NCI-H82 (cell line): ENCODE results near the gene SPATA7.
"Not testable (repeated sequence)": the region's sequence is repeated elsewhere in the genome, so short reads cannot be mapped to it uniquely, and the experiment has no call there.

Experiments
- DNase-seq: peaks from one replicate; lab custom pipeline; 2025; lab: John Stamatoyannopoulos, UW

The SPATA7 gene, protein sequence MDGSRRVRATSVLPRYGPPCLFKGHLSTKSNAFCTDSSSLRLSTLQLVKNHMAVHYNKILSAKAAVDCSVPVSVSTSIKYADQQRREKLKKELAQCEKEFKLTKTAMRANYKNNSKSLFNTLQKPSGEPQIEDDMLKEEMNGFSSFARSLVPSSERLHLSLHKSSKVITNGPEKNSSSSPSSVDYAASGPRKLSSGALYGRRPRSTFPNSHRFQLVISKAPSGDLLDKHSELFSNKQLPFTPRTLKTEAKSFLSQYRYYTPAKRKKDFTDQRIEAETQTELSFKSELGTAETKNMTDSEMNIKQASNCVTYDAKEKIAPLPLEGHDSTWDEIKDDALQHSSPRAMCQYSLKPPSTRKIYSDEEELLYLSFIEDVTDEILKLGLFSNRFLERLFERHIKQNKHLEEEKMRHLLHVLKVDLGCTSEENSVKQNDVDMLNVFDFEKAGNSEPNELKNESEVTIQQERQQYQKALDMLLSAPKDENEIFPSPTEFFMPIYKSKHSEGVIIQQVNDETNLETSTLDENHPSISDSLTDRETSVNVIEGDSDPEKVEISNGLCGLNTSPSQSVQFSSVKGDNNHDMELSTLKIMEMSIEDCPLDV

GRCh38 chr14:88385212-88386101 lies at the start of gene SPATA7:
Gene SPATA7 (plus strand): TSS chr14:88385657. CDS start chr14:88385819, 162 bp downstream.
- peak; percentile 94 for DNase-seq

DNA sequence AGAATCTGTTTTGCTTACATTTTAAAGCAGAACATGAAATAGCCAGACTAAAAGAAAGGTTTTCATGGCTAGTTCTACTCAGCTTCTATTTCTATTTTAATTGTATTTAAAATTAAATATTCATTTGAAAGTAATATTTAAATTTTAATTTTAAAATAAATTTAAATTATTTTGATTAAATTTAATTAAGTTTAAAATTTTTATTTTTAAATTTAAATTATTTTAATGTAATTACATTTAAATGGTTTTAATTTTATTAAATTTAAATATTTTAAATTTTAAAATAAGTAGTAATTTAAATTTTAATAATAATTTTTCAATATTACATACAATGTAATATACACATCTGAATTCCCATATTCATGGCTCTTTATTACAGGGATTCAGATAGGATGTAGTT lies 45.1 kb upstream of the SPATA7 start:
- no peak for DNase-seq

DNA sequence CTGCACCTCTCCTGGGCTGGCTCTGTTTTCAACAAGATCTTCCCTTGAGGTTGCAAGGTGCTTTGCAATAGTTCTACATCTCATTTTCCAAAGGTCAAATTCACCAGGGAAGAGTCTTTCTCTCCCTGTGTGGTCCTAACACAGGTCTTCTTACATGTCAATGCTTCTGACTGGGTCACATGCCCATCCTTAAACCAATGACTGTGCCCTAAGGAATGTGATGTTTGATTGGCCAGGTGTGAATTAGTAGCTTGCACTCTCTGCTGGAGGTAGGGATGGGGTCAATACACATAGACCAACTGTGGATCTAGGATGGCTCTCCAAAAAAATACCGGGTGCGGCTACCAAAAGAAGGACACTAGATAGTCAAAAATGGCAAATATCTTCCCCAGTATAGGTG lies 42.5 kb upstream of the SPATA7 start:
- DNase-seq, result no peak

- no peak for DNase-seq
Observed at GRCh38 chr14:88346048-88346639, 39.3 kb upstream of the SPATA7 start.

DNA sequence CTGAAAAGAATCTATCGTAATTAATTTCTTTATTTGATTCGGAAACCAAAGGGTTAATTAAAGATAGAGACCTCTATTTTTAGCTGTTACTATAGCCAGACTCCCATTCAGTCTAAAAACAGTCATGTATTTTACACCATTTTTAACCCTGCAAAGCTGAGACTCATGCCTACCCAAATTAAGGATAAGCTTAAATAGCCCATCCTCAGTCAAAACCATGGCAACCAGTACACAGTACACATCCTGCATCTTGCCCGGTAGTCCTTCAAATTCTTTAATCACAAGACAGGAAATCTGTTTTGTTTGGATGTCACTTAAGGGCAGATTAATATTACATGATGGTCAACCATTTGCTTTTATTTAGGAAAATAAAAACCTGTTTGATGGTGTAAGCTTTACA lies 36.9 kb upstream of the SPATA7 start:
- DNase-seq, result no peak

DNA sequence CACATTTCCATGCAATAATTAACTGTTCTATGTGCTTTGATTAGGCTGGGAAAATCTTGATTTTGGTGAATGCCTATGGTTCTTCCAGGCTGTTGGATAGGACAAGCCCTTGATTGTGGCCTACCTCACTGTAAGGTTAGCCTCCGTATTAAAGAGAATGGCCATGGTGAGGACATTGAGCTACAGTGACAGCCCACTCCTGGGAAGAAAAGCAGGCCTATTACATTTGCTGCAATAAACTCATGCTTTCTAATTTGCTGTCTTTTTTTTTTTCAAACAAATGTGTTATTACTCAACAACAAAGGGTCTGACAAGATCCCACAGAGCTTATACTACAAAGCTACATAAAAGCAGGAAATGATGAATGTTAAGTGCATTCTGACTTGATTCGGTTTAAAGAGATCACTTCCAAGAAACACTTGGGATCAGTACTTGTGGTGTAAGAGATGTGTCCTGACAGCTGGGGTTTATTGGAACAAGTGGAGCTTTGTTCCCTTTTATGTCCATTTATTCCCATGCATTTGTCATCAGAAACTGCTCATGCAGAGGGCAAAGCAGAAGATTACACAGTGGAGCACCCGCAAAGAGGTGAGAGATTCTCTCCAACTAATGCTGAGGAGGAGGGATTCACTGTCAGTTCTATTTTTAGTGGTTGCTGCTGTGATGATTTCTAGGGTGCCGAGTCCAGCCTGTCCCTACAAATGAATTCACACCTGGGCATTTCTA lies 33.3 kb upstream of the SPATA7 start:
- no peak for DNase-seq

DNA sequence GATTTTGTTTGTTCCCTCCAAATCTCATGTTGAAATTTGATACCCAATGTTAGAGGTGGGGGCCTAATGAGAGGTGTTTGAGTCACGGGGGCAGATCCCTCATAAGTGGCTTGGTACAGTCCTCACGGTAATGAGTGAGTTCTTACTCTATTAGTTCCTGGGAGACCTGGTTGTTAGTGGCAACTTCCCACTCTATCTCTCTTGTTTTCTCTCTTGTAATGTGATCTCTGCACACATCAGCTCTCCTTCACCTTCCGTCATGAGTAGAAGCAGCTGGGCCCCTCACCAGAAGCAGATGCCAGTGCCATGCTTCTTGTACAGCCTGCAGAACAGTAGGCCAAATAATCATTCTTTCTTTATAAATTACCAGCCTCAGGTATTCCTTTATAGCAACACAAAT lies 32.8 kb upstream of the SPATA7 start:
- no peak for DNase-seq

GRCh38 chr14:88354358-88354757 lies 31.1 kb upstream of the SPATA7 start:
- no peak for DNase-seq

GRCh38 chr14:88359500-88359899 lies 26.0 kb upstream of the SPATA7 start:
- no peak for DNase-seq

DNA sequence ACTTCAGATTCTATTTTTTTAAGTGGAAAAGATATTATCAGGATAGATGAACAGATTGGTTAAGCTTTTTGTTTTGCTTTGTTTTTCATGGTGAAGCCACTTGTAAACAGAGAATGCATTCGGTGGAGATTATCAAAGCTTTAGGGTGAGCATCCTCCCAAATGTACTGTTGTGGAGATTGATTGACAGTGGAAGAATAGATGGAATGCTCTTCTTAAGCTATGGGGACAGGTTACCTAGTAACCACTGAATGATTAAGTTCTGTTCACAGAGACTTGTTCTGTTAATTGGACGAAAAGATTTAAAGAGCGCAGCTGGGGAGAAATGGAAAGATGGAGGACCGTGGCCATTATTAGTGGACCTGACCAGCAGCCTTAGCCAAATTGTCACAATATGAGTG lies 21.8 kb upstream of the SPATA7 start:
- no peak for DNase-seq

DNA sequence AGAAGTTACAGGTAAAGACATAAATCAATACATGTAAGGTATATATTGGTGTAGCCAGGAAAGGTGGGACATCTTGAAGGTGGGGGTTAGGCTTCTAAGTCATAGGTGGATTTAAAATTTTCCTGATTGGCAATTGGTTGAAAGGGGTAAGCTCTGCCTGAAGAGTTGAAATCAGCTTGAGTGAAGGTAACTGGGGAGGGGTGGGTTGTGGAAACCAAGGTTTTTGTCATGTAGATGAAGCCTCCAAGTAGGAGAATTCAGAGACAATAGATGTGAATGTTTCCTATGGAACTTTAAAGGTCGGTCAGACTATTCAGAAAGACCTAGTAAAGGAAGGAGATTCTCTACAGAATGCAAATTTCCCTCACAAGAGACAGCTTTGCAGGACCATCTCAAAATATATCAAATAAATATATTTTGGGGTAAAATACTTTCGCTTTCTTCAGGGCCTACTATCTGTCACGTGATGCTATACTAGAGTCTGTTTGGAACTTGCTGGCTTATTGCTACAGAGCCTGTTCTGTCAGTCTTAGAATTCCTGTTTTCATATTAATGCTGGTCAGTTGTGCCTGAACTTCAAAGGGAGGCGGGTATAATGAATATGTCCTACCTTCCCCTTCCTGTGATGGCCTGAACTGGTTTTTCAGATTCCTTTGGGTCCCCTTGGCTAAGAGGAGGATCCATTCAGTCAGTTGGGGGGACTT lies 20.6 kb upstream of the SPATA7 start:
- no peak for DNase-seq

DNA sequence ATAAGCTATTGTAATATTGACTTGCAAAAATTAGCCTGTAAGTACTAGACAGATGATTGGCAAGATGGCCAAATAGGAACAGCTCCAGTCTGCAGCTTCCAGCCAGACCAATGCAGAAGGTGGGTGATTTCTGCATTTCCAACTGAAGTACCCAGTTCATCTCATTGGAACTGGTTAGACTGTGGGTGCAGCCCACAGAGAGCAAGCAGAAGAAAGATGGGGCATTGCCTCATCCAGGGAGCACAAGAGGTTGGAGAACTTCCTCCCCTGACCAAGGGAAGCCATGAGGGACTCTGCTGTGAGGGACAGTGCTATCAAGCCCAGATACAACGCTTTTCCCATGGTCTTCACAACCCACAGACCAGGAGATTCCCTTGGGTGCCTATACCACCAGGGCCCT lies 16.0 kb upstream of the SPATA7 start:
- DNase-seq, result no peak

DNA sequence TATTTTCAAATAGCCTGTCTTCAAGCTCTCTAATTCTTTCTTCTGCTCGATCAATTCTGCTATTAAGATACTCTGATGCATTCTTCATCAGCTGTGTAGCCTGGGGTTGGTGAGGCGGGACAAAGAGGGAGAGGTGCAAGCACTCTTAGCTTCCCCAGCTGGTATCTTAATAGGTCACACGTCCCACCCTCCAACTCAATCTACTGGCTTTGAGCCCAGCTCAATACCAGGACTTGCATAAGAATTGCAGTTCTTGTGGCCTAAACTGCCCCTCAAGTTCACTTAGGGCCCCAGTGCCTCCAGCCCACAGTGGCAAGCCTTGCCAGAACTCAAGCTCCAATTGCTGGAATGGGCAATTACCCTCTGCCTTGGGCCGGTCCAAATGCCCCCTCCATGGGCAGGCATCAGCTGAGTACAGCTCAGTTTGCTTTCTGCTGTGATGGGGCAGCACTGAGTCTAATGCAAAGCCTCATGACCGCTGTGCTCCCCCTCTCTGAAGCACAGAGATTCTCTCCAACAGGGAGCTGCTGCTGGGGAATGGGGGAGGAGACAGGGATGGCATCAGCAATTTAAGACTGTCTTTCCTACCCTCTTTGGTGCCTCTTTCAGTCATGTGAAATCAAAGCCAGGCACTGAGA lies 5.6 kb upstream of the SPATA7 start:
- DNase-seq, result no peak

- DNase-seq, result peak; percentile 5
Observed at GRCh38 chr14:88380405-88380804, 5.1 kb upstream of the SPATA7 start.

DNA sequence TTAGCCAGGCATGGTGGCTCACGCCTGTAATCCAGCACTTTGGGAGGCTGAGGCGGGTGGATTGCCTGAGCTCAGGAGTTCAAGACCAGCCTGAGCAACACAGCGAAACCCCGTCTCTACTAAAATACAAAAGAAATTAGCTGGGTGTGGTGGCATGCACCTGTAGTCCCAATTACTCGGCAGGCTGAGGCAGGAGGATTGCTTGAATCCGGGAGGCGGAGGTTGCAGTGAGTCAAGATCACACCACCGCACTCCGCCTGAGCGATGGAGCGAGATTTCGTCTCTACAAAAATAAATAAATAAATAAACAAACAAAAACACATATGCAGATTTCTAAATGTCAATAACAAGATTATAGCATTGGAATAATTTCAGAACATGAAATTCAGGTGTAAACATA lies 3.8 kb upstream of the SPATA7 start:
- not testable (repeated sequence) for DNase-seq

GRCh38 chr14:88384718-88385117 lies 739 bp upstream of the SPATA7 start:
- DNase-seq, result no peak

DNA sequence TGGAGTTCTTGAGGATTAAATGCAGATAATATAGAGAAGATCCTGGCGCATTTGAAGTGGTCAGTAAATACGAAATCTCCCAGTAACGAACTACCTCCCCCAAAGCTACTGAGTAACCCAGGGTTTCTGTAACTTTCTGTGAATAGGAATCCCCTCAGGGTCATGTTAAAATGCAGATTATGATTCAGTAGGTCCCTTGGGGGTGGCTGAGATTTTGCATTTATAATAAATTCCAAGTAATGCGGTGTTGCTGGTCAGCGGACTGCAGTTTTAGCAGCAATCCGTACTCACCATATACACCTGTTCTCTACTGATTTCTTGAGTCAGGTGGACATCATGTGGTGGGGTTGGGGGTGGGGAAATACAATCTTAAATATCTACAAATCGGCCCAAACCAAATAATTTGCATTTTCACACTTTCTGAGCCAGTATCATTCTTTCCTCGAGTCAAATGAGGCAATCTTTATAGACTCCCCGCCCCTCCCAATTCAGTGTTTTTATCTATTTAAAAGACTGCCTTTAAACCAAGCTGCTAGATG lies 868 bp downstream of the SPATA7 start:
- peak; percentile 28 for DNase-seq

DNA sequence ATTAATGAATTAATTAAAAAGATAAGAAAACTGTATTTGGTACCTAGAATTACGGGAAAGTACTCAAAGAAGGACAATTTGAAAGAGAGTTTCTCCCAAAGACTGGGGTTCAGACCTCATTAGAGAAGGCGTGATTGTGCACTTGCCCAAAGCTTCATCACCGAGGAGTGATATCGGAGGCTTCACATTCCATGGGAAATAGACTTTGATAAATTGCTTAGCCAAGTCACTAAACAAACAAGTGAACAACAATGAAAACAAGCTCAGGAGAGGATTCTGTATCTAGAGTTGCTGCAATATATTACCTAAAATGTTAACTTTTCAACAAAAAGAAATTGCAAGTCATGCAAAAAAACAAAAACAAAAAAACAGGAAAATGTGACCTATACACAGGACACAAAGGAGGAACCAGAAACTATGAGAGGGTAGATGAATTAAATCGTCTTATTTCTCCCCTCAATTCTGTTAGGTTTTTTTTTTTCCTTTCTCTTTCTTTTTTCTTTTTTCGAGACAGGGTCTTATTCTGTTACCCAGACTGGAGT lies 3.4 kb downstream of the SPATA7 start:
- DNase-seq, result no peak

DNA sequence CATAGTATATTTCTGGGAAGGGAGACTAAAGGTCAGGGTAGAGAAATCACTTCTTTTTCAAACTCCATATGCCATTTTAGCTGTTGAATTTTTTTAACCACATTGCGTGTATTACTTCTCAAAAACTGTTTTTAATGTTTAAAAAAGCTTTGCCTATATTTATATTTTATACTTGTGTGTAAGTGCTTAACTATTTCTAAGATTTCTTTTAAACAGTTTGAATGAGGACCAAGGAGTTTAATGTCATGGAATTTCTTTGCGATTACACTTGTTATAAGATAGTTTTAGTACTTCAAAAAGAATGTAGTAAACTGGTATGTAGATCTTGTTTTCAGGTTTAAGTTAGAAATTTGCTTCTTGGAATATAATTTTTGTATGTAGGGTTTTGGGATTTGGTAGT lies 7.2 kb downstream of the SPATA7 start:
- no peak for DNase-seq

- no peak for DNase-seq
Observed at GRCh38 chr14:88411039-88411438, 25.6 kb downstream of the SPATA7 start.
